GM19438 (cell line): ENCODE measurements around the gene TRIM28.
"Not testable (repeated sequence)": the region's sequence is repeated elsewhere in the genome, so short reads cannot be mapped to it uniquely, and the experiment has no call there.

Experiments used
- ATAC-seq: cut with Tn5 transposase; IDR thresholded peaks from one replicate; pipeline ENCODE4 v1.9.1; 2021; ENCODE audit warnings: low read depth; ENCODE audit not compliant: unreplicated experiment

Gene TRIM28

DNA sequence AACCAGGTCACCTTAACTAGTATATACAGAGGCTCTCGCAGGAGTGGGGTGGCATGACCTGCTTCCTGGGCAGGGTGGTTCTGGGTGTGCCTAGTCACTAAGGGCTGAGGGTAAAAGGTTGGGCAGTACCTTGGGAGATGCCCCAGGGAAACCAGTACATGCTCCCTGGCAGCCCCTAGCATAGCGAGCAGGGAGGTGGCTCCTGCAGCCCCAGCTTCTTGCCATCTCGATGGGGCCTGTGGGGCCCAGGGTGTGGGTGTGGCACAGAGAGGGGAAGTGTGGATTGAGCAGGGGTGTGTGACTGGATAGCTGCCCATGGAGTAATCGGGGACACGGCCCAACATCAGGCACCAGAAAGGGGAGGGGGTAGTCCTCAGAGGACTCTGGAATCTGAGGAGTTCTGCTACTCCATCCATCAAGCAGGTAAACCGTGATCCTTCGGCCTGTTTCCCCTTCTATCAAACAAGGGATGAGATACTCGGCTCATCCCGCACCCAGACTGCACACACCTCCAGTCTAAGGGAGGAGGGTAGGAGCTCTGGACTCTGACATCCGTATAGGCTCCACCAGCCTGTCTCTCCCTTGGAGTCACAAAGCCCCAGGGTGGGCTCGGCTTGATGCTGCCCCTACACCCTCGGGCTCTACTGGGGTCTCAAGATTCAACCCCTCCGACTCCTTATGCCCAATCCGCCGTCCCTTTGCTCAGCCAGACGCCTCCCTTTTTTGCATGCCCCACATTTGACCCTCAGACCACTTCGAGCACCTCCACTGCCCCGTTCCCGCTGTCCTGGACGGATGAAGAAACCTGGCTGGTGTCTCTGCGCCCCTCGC is 25.4 kb upstream of the TRIM28 start:
- no peak for ATAC-seq

DNA sequence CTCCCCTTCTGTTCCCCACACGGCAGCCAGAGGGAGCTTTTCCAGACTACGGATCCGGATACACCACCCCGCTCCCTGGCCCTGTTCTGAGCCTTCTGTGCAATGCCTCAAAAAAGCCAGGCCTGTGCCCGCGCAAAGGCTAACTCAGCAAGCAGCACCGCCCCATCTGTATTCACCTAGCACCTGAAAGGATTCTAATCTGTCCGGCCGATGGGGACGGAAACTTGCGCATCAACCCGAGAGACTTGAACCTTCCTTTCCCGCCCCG is 24.8 kb upstream of the TRIM28 start:
- ATAC-seq: no peak

DNA sequence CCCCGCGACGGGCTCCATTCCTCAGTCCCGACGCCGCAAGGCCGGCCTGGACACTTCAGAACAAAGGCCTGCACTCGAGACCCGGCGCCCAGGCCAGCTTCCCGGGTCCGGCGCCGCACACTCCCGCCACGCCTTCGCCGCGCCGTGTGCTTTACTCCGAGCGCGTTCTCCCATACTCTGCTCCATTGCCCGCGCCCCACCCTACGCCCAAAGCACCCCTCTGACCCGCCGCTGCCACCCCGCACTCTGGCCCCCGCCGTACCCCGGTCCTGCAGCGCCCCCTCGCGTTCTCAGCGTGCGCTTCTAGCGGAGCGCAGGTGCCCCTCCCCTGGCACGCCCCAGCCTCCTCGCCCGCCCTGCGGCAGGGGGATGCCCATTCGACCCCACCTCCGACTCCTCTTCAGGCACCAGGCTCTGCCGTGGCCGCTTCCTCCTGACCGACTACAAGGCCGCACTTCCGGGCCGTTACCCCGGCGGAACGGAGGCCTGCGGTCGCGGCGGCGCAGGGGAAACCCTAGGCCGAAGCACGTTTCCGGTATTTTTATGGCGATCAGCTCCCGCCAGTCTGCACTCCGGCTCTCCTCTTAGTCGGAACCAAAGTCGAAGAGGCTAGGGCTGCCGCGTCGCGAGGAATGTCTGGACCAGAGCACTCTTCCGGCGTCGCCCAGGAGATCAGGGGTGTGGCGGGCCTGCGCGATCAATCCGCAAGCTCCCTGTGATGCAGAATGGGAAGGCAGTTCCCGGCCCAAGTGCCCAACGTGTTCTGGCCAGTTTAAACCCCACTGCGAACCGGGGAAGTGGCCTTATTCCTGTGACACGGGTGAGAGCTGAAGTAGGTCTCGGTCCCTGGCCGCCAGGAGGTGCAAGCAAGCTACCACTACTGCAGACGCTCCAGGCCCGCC is 24.3 kb upstream of the TRIM28 start, which contains the start of gene ZBTB45:
ZBTB45 (minus strand) TSS at position 456 of the 902 bp plus-strand sequence. CDS start 2,137 bp downstream, outside the sequence.
- ATAC-seq: peak; percentile 75

DNA sequence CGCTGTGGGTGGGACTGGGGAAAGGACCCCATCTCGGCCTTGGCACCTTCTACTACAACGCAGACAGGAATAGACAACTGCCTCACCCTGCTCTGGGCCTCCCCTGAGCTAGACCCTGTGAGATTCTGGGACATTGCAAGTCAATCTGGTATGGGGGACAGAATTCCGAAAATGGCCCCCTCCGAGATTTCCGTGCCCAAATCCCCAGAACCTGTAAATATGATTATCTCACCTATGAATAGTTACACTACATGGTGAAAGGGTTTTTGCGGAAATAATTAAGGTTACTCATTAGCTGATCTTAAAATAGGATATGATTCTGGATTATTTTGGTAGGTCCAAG is 23.6 kb upstream of the TRIM28 start:
- ATAC-seq: no peak

DNA sequence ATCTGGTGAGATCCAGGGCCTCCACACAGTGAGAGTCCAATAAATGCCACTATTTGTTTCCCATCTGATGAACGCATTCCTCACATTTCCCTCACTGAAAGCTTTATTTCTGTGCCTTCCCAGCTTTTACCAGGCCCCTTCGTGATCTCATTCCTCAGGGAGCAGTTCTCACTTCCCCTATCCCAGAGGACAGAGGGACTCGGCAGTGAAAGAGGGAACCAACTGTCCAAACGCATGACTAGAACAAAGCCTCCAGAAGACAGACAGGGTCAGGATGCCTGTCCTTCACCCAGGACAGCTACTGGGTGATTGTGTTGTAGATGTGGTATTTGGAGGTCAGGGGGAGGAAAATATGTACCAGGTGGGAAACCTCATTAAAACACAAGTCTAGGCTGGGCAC is 22.2 kb upstream of the TRIM28 start:
- no peak for ATAC-seq

DNA sequence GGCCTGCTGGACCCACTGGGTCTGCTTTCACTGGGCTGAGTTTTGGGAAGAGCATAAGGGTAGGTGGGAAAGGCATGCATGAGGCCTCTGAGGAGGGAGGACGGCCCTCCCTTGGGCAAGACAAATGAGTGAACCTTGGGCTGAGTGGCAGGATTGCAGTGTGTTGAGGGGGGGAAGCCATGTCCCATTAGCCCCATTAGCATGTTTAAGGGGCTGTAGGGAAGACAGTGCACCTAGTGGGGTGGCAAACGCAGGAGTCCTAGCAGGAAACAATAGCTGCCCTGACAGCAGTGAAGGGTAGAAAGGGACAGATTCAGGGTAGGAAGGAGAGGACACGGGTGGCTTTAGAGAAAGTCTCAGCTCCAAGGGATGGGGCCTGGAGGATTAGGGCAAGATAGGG is 21.2 kb upstream of the TRIM28 start:
- no peak for ATAC-seq

DNA sequence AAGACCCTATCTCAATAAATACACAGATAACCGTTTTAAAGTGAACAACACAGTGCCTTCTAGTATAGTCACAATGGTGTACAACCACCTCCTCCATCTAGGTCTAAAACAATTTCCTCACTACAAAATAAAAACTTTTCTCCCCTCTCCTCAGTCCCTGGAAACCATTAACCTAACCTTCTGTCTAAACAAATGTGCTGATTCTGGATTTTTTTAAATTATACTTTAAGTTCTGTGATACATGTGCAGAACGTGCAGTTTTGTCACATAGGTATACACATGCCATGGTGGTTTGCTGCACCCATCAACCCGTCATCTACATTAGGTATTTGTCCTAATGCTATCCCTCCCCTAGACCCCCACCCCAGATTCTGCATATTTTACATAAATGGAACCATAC is 14.5 kb upstream of the TRIM28 start:
- ATAC-seq: no peak

DNA sequence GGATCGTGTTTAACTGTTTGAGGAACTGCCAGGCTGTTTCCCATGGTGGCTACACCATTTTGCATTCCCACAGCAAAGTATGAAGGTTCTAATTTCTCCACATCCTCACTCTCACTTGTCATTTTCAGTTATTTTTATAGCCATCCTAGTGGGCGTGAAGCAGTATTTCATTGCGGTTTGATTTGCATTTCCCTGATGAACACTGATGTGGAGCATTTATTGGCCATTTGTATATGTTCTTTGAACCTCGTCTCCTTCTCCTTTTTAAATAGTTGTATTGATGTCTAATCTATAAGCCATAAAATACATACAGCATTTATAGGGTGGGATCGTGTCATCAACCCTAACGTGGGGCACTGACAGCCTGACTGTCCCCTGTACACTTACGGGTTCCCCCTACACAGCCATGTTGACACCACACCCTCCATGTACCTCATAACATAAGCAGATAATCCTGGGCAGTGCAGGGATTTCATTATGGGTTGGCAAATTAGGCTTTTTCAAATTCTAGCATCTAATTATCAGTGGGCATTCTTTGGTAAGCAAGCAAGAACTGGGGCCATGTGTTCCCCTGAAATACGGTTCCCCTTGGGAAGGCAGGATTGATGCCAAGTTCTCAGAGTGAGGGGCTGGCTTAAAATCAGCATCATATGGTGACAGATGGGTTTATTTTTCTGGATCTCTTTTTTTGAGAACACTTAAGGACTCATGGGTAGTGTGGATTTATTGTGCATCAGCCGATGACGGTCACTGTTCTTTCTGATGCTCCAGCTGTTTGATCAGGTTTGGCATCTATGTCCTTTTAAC is 12.6 kb upstream of the TRIM28 start:
- no peak for ATAC-seq

DNA sequence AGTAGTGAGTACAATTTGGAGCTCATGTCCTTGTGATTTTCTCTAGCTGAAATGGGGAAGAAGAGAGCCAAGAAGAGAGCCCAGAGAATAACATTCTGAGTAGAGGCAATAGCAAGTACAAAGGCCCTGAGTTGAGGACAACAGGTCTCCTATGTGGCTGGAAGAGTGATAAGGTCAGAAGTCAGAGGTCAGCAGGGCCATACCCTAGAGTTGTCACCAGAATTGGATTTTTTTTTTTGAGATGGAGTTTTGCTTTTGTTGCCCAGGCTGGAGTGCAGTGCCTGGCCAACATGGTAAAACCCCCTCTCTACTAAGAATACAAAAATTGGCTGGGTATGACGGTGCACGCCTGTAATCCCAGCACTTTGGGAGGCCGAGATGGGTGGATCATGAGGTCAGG is 8.0 kb upstream of the TRIM28 start:
- ATAC-seq: no peak

DNA sequence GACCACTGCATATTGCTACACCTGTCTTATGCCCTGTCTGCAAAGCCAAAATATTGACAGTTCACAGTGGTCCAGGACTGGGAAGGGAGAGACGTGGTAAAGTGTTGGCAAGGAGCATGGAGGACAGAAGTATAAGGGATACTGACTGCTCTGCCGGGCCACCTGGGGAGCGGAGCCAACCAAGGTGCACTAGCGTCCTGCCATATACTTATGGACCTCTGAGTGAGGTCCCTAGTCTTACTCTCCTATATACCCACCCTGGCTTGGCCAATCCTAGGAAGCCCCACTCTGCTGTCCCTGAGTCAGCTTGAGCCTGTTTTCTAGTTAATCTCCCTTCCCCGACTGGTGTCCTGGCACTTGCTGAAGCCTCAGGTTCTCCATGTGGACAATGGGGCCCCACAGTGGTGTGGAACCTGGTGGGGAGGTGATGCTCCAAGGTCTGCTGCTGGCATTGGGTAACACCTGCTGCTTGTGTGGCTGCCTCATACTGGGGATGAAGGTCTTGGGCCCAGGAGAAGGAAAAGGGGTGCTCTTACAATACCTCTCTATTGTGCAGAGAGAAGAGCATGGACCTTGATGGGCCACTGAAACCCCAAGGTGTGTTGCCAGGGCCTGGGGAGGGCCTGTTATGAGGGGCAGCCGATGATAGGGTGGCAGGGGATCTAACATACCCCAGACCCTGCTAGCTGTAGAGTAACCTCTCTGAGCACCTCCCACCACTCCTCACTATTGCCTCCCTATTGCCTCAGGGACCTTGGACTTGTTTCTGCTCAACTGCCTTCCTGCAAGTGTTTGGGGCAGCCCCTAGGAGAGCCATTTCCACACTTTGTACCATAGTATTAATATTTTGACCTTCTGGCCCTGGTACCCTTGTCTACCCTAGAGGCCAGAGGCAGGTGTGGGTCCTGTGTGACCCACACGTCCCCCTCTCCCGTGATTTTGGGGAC is 6.7 kb upstream of the TRIM28 start:
- no peak for ATAC-seq

DNA sequence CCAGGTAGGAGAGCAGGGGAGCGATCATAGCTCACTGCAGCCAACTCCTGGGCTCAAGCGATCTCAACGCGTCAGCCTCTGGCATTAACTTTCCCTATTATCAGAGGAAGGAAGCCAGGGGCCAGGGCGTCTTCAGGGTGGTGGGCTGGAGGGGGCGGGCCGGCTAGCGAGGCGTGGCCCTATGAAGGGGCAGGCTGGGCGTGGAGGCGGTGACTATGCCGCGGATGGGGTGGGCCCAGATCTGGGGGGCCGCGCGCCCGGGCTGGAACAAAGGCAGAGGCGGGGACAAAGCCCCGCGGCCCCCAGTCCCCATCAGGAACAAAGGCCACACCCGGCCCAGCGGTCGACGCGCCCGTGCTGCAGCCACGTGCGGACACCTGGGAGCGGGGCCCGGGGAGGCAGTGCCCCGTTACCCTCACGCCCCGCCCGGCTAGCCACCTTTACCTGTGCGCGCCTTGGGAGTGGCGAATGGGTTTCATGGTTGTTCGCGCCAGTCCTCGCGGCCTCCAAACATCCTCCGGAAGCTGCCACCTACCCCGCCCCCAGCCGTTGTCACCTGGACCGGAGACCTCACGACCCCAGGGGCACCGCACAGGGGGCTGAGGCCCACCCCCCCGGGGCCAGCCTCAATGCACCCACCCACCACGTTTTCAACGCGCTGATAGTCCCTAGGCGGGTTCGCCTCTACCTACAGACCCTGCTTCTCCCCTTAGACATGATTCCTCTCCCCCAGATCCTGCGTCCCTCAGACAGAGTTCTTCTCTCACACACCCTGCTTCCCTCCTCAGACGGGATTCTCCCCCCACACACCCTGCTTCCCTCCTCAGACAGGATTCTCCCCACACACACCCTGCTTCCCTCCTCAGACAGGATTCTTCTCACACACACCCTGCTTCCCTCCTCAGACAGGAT is 5.4 kb upstream of the TRIM28 start:
- no peak for ATAC-seq

DNA sequence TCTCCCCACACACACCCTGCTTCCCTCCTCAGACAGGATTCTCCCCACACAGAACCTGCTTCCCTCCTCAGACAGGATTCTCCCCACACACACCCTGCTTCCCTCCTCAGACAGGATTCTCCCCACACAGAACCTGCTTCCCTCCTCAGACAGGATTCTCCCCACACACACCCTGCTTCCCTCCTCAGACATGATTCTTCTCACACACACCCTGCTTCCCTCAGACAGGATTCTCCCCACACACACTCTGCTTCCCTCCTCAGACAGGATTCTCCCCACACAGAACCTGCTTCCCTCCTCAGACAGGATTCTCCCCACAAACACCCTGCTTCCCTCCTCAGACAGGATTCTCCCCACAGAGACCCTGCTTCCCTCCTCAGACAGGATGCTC is 4.7 kb upstream of the TRIM28 start:
- ATAC-seq: not testable (repeated sequence)

DNA sequence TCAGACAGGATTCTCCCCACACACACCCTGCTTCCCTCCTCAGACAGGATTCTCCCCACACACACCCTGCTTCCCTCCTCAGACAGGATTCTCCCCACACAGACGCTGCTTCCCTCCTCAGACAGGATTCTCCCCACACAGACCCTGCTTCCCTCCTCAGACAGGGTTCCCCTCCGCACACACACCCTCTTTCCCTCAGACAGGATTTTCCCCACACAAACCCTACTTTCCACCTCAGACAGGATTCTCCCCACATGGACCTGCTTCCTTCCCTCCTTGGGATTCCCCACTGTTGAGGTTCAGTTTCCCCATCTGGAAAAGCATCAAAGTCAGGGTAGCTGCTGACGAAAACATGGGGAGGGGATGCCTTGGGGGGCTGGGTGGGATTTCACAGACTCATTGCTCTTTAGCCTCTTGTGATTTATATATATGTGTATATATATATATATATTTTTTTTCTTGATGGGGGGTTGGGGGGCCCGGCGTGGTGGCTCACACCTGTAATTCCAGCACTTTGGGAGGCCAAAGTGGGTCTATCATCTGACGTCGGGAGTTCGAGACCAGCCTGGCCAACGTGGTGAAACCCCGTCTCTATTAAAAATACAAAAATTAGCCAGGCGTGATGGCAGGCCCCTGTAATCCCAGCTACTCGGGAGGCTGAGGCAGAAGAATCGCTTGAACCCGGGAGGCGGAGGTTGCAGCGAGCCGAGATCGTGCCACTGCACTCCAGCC is 1.1 kb upstream of the TRIM28 start:
- ATAC-seq: not testable (repeated sequence)

DNA sequence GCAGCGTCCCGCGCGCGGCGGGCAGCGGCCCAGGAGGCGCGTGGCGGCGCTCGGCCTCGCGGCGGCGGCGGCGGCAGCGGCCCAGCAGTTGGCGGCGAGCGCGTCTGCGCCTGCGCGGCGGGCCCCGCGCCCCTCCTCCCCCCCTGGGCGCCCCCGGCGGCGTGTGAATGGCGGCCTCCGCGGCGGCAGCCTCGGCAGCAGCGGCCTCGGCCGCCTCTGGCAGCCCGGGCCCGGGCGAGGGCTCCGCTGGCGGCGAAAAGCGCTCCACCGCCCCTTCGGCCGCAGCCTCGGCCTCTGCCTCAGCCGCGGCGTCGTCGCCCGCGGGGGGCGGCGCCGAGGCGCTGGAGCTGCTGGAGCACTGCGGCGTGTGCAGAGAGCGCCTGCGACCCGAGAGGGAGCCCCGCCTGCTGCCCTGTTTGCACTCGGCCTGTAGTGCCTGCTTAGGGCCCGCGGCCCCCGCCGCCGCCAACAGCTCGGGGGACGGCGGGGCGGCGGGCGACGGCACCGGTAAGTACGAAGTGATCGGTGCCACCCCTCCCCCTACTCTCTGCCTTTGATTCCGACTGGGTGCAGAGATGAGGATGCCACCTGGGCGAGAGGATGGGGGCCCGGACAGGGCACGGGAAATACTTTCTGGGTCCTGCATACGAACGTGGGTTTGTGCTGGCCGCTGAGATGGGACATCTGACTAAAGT is 874 bp downstream of the TRIM28 start:
- peak; percentile 47 for ATAC-seq

DNA sequence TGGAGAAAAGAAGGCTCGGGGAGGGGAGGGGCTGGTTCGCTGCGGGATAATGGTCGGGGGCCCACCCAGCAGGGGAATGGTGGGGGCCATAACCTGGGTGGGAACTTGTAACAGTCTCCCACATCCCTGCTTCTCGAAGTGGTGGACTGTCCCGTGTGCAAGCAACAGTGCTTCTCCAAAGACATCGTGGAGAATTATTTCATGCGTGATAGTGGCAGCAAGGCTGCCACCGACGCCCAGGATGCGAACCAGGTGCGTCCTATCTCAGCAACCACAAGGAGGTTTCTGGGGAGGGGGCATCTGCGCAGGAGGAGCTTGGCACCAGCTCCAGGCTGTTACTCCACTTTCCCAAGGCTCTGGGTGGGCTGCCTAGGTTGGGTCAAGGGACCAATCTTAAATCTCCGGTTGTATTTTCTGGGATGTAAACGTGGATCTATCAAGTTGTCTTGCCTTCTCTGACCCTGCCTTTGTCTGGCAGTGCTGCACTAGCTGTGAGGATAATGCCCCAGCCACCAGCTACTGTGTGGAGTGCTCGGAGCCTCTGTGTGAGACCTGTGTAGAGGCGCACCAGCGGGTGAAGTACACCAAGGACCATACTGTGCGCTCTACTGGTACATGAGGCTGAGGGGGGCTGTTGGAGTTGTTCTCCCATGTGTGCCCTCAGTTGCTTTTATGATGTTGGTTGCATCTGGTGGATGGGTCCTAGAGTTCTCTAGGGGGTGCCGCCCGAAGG is 1.6 kb downstream of the TRIM28 start:
- no peak for ATAC-seq

DNA sequence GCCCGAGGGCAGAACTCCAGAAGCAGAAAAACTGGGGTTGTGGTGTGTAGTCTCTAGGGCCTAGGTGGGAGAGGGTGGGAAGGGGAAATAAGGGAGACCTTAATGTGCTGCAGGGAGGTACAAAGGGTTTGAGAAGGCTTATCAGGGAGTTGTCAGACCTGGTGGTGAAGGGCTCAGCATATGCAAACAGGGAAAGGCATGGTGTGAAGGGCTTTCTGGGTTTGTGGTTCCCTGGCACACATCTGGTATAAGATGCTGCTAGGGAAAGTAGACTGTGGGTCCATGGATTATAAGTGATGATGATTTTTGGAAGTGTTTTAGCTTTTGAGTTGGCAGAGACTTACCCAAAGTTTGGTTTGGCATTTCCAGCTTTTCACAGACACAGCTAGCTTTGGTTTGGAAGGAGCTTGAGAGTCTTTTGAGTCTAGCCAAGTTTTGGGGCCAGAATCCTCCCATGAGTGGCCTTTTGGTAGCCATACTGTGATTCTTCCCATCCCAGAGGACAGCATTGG is 2.2 kb downstream of the TRIM28 start:
- ATAC-seq: no peak
